Osteoblast (primary cell): Measurements from ENCODE around the gene DPH6. TPM values are rescaled to one million over a fixed set of nuclear protein-coding genes. Genes with fewer than 3 reads are reported as not detected.
"Not testable (repeated sequence)": the region's sequence is repeated elsewhere in the genome, so short reads cannot be mapped to it uniquely, and the experiment has no call there.

Experiments used
- DNase-seq: peaks from one replicate; pipeline ENCODE4 v3.0.0; 2011; ENCODE audit warnings: low spot score, mixed read lengths; ENCODE audit not compliant: insufficient read length; ENCODE audit errors: missing footprints
- H2AFZ ChIP-seq: 2 replicates; pipeline ENCODE4 v1.6.0; 2011; ENCODE audit warnings: mild to moderate bottlenecking, low read length
- H3K27ac ChIP-seq: 2 replicates; pipeline ENCODE4 v1.5.1; 2011; ENCODE audit warnings: mild to moderate bottlenecking, low read depth, low read length, moderate library complexity
- H3K27me3 ChIP-seq: 2 replicates; pipeline ENCODE4 v1.6.0; 2012; ENCODE audit warnings: mild to moderate bottlenecking, control low read depth, inconsistent platforms, low read length, moderate library complexity; ENCODE audit not compliant: insufficient read depth
- H3K36me3 ChIP-seq: 2 replicates; pipeline ENCODE4 v1.5.1; 2011; ENCODE audit warnings: mild to moderate bottlenecking, low read length, control low read depth, moderate library complexity; ENCODE audit not compliant: insufficient read depth
- H3K4me1 ChIP-seq: 2 replicates; pipeline ENCODE4 v1.5.1; 2011; ENCODE audit warnings: mild to moderate bottlenecking, low read length, control low read depth, moderate library complexity; ENCODE audit not compliant: insufficient read depth
- H3K4me2 ChIP-seq: 2 replicates; pipeline ENCODE4 v1.6.0; 2011; ENCODE audit warnings: mild to moderate bottlenecking, low read length; ENCODE audit not compliant: insufficient read depth
- H3K4me3 ChIP-seq: fragments of 200-600 bp; sonication (generic); 3 replicates; pipeline ENCODE4 v1.5.1; 2012; ENCODE audit warnings: mild to moderate bottlenecking, low read length, inconsistent platforms; ENCODE audit not compliant: insufficient read depth
- H3K79me2 ChIP-seq: 2 replicates; pipeline ENCODE4 v1.6.0; 2012; ENCODE audit warnings: mild to moderate bottlenecking, low read length, control low read depth, inconsistent platforms; ENCODE audit not compliant: insufficient read depth
- H3K9me3 ChIP-seq: 2 replicates; pipeline ENCODE4 v1.5.1; 2011; ENCODE audit warnings: low read depth, low read length, control low read depth
- H4K20me1 ChIP-seq: 2 replicates; pipeline ENCODE4 v1.6.0; 2012; ENCODE audit warnings: mild to moderate bottlenecking, low read length, control low read depth; ENCODE audit not compliant: insufficient read depth
- CTCF ChIP-seq: IDR thresholded peaks from 2 replicates; pipeline ENCODE4 v1.5.1; 2011; ENCODE audit warnings: mild to moderate bottlenecking, low read depth, low read length, moderate library complexity; ENCODE audit errors: extremely low read depth
- total RNA-seq: library from RNA; depleted of rRNA; stranded (reverse); fragments of >200 nt; gene quantifications from 2 replicates; pipeline ENCODE4 v1.2.3, GENCODE V29; 2012

DPH6 gene
- total RNA-seq, 1 donor = 20.6 TPM

- TF ChIP-seq CTCF = no peak
These were observed 166.0 kb downstream of the DPH6 start for GRCh38 chr15:35379972-35380371.

GRCh38 chr15:35378454-35378853 lies 167.5 kb downstream of the DPH6 start:
- not testable (repeated sequence) for H3K4me3 ChIP-seq, DNase-seq, H3K79me2 ChIP-seq, H3K4me2 ChIP-seq, H4K20me1 ChIP-seq, H2AFZ ChIP-seq, H3K4me1 ChIP-seq, H3K36me3 ChIP-seq, H3K9me3 ChIP-seq, H3K27ac ChIP-seq, H3K27me3 ChIP-seq

More at GRCh38 chr15:35379972-35380371, 166.0 kb downstream of the DPH6 start:
- Histone ChIP-seq H3K4me1 (no peaks in the 10 kb centered on the region), H2AFZ (no peak overlapping the region), H3K4me3 (no peak overlapping the region), H3K79me2 (no peaks in the 10 kb centered on the region), H3K36me3 (no peaks in the 10 kb centered on the region), H3K9me3 (no peaks in the 10 kb centered on the region), H3K27ac (no peak overlapping the region), H3K4me2 (no peak overlapping the region), H3K27me3 (no peaks in the 10 kb centered on the region), H4K20me1 (no peaks in the 10 kb centered on the region)
- no peak for DNase-seq

GRCh38 chr15:35376707-35377106 lies 169.3 kb downstream of the DPH6 start:
- TF ChIP-seq CTCF = no peak
- no peaks in the 10 kb centered on the region for H3K79me2 ChIP-seq

GRCh38 chr15:35374661-35375060 lies 171.3 kb downstream of the DPH6 start:
- no peaks in the 10 kb centered on the region for H3K36me3 ChIP-seq
- no peaks in the 10 kb centered on the region for H4K20me1 ChIP-seq
- H3K4me1 ChIP-seq = no peaks in the 10 kb centered on the region
- DNase-seq = no peak
- H2AFZ ChIP-seq = no peak overlapping the region
- no peak overlapping the region for H3K4me2 ChIP-seq
- no peak overlapping the region for H3K4me3 ChIP-seq
- H3K9me3 ChIP-seq = no peaks in the 10 kb centered on the region
- no peaks in the 10 kb centered on the region for H3K27me3 ChIP-seq
- H3K27ac ChIP-seq = no peak overlapping the region
- no peak for TF ChIP-seq CTCF
- no peaks in the 10 kb centered on the region for H3K79me2 ChIP-seq

More at GRCh38 chr15:35376707-35377106, 169.3 kb downstream of the DPH6 start:
- Histone ChIP-seq H3K4me1 (no peaks in the 10 kb centered on the region), H3K9me3 (no peaks in the 10 kb centered on the region), H3K36me3 (no peaks in the 10 kb centered on the region), H3K4me2 (no peak overlapping the region), H3K27ac (no peak overlapping the region), H4K20me1 (no peaks in the 10 kb centered on the region), H3K4me3 (no peak overlapping the region), H3K27me3 (no peaks in the 10 kb centered on the region), H2AFZ (no peak overlapping the region)
- no peak for DNase-seq
